ENCODE data around the gene TBCCD1. TPM values are rescaled to one million over a fixed set of nuclear protein-coding genes. Genes with fewer than 3 reads are reported as not detected.

The TBCCD1 gene
- total RNA-seq, 4 donors from 2014 or later, result 10.0 to 18.9 (median 16.1) TPM

GRCh38 chr3:186551387-186551786, 15.8 kb downstream of the TBCCD1 start:
- DNase-seq (ENCODE audit: low spot score), result no peak
- no peak for TF ChIP-seq CTCF (IDR thresholded peaks at IDR 0.05)
- no peak for ATAC-seq (ENCODE audit: low FRiP score)

GRCh38 chr3:186549497-186549896, 17.6 kb downstream of the TBCCD1 start:
- TF ChIP-seq CTCF (IDR thresholded peaks at IDR 0.05), result no peak
- DNase-seq (ENCODE audit: low spot score) (no peak), ATAC-seq (ENCODE audit: low FRiP score) (no peak)

GRCh38 chr3:186544281-186544680, 22.9 kb downstream of the TBCCD1 start, which contains the start of gene CRYGS:
TSS of gene CRYGS (minus strand) at chr3:186544380. CDS start at chr3:186544326, 54 bp downstream.
- ATAC-seq (ENCODE audit: low FRiP score) (no peak), DNase-seq (ENCODE audit: low spot score) (no peak)
- no peak for TF ChIP-seq CTCF (IDR thresholded peaks at IDR 0.05)

GRCh38 chr3:186540835-186541226, 26.3 kb downstream of the TBCCD1 start:
- peak; percentile 12 for ATAC-seq (ENCODE audit: low FRiP score)
- TF ChIP-seq CTCF (IDR thresholded peaks at IDR 0.05), result no peak
- DNase-seq (ENCODE audit: low spot score), result no peak

DNA sequence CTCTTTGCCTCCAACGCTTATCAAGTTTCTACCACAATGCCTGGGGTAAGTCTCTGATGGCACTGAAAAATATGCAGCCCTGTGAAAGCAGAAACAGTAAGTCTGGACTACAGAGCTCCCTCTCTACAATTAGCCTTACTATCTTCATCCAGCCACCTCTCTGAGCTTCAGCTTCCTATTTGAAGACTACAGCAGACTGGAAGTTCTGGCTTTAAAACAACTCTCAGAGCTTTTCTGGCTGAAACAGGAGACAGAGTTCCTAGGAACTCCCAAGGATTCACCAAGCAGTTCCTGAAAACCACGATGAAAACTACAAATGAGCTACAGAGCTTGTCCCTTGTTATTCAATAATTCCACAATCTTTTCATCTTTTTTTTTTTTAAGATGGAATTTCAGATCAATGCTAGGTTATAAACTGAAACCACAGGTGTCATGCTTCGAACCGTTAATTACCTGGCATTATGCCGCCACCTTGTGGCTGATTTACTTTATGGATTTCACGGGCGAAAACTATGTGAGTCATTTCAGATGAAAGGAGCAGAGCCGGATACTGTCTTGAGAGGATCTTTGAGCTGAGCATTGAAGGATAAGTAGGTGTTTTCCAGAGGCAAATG, 26.8 kb downstream of the TBCCD1 start:
- DNase-seq (ENCODE audit: low spot score) (peak; percentile 69), ATAC-seq (ENCODE audit: low FRiP score) (peak; percentile 76)

DNA sequence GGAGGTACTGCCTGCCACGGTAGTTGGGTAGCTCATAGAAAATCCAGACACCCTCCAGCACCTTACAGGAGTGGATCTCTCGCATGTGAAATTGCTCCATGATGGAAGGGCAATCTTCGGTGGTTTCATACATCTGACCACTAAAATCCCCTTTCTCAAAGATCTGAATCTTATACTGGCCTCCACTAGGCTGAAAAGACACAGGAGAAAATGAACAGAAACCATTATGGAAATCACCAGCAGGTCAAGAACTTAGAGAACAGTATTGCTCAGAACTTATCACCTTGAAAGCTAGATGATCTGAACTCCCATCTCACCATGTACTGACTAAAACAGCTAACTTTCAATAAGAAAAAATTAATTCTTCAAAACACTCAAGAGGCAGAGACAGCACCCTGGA, 28.4 kb downstream of the TBCCD1 start:
- no peak for TF ChIP-seq CTCF (IDR thresholded peaks at IDR 0.05)
- no peak for ATAC-seq (ENCODE audit: low FRiP score)
- no peak for DNase-seq (ENCODE audit: low spot score)

More for the DNA sequence above, 26.8 kb downstream of the TBCCD1 start:
- peak in 1 of 3 donors; percentile 40 for TF ChIP-seq CTCF (IDR thresholded peaks at IDR 0.05)
